GM12891 (cell line): ENCODE data around the gene RSPO3.

Experiments
- POLR2A ChIP-seq: IDR thresholded peaks from 2 replicates; pipeline ENCODE4 v1.6.1; 2011; ENCODE audit warnings: low read depth, low read length, control low read depth
- POLR2AphosphoS5 ChIP-seq: IDR thresholded peaks from 2 replicates; pipeline ENCODE4 v1.6.1; 2011; ENCODE audit warnings: low read depth, low read length, control low read depth
- POU2F2 ChIP-seq: IDR thresholded peaks from 2 replicates; pipeline ENCODE4 v1.6.1; 2011; ENCODE audit warnings: low read depth, mild to moderate bottlenecking, control low read depth, low read length, moderate library complexity
- SPI1 ChIP-seq: IDR thresholded peaks from 2 replicates; pipeline ENCODE4 v1.6.1; 2011; ENCODE audit warnings: low read depth, low read length, control low read depth
- TAF1 ChIP-seq: IDR thresholded peaks from 2 replicates; pipeline ENCODE4 v1.6.1; 2011; ENCODE audit warnings: low read depth, low read length, control low read depth

DNA sequence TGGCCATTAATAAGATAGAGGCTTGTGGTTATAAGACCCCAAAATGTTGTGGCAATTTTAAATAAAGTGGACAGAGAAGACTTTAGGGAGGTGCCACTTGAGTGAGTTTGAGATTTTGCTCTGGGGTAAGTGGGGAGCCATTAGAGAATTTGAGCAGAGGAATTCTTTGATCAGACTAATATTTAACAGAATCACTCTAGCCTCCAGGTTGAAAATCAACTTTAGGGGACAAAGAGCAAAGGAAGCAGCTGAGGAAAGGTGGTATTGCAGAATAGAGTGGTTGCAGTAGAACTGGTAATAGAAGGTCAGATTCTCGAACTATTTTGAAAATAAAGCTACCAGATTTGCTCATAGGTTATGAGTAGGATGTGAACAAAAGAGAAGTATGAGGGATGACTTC is 97.5 kb downstream of the RSPO3 start:
- no peak for TF ChIP-seq POLR2A
- no peak for TF ChIP-seq SPI1
- TF ChIP-seq TAF1: no peak
- no peak for TF ChIP-seq POLR2AphosphoS5
- no peak for TF ChIP-seq POU2F2
